SK-N-SH treated with all-trans-retinoic acid at 6 μM for 48 hours (cell line): Measurements from ENCODE around the gene SEPHS1.

Source experiments
- ARNTL ChIP-seq: fragments of 450-650 bp; formaldehyde crosslinking; IDR thresholded peaks from 2 replicates; pipeline ENCODE4 v1.5.0; 2020; ENCODE audit warnings: low read depth, mild to moderate bottlenecking, moderate library complexity, borderline replicate concordance
- CREB5 ChIP-seq: fragments of 250-450 bp; sonication (Bioruptor Pico); IDR thresholded peaks from 2 replicates; pipeline ENCODE4 v1.5.1; 2020; ENCODE audit warnings: low read depth, mild to moderate bottlenecking, moderate library complexity
- ESRRG ChIP-seq: fragments of 250-450 bp; sonication (Bioruptor Pico); IDR thresholded peaks from 2 replicates; pipeline ENCODE4 v1.6.1; 2021; ENCODE audit warnings: mild to moderate bottlenecking
- ISL1 ChIP-seq: fragments of 250-450 bp; sonication (Bioruptor Pico); IDR thresholded peaks from 2 replicates; pipeline ENCODE4 v2.1.2; 2022; ENCODE audit warnings: mild to moderate bottlenecking, moderate library complexity
- OSR1 ChIP-seq: fragments of 250-450 bp; sonication (Bioruptor Pico); IDR thresholded peaks from 2 replicates; pipeline ENCODE4 v1.8.0; 2022; ENCODE audit warnings: moderate library complexity, mild to moderate bottlenecking, inconsistent platforms
- PATZ1 ChIP-seq: fragments of 250-450 bp; sonication (Bioruptor Pico); IDR thresholded peaks from 2 replicates; pipeline ENCODE4 v1.8.0; 2020; ENCODE audit warnings: mild to moderate bottlenecking, moderate library complexity, borderline replicate concordance
- POU6F1 ChIP-seq: fragments of 250-450 bp; sonication (Bioruptor Pico); IDR thresholded peaks from 2 replicates; pipeline ENCODE4 v1.8.0; 2021; ENCODE audit warnings: low read depth, mild to moderate bottlenecking, moderate library complexity, borderline replicate concordance
- RARB ChIP-seq: fragments of 250-450 bp; sonication (Bioruptor Pico); IDR thresholded peaks from 2 replicates; pipeline ENCODE4 v1.8.0; 2021; ENCODE audit warnings: mild to moderate bottlenecking, moderate library complexity
- TOX ChIP-seq: fragments of 250-450 bp; sonication (Bioruptor Pico); IDR thresholded peaks from 2 replicates; pipeline ENCODE4 v1.8.0; 2021; ENCODE audit warnings: mild to moderate bottlenecking, moderate library complexity, borderline replicate concordance
- ZC3H10 ChIP-seq: fragments of 250-450 bp; sonication (Bioruptor Pico); IDR thresholded peaks from 2 replicates; pipeline ENCODE4 v1.5.1; 2021; ENCODE audit warnings: mild to moderate bottlenecking, moderate library complexity
- ZFP30 ChIP-seq: fragments of 450-650 bp; formaldehyde crosslinking; IDR thresholded peaks from 2 replicates; pipeline ENCODE4 v1.5.0; 2022; ENCODE audit warnings: mild to moderate bottlenecking, moderate library complexity
- ZNF565 ChIP-seq: fragments of 450-650 bp; formaldehyde crosslinking; conservative IDR thresholded peaks from 2 replicates; pipeline ENCODE4 v1.5.0; 2020; ENCODE audit warnings: low read depth, mild to moderate bottlenecking, moderate library complexity
- ZNF8 ChIP-seq: fragments of 450-650 bp; formaldehyde crosslinking; IDR thresholded peaks from 2 replicates; pipeline ENCODE4 v1.5.0; 2020; ENCODE audit warnings: mild to moderate bottlenecking, moderate library complexity

GRCh38 chr10:13376297-13376696 lies 28.2 kb upstream of the SEPHS1 start:
- TF ChIP-seq CREB5 (CRISPR knock-in tag) (no peak), ISL1 (CRISPR knock-in tag) (no peak), RARB (CRISPR knock-in tag) (no peak), ZNF565 (CRISPR knock-in tag) (no peak), ZNF8 (no peak), ARNTL (CRISPR knock-in tag) (no peak), PATZ1 (CRISPR knock-in tag) (no peak), ZC3H10 (CRISPR knock-in tag) (no peak), ZFP30 (CRISPR knock-in tag) (no peak), POU6F1 (CRISPR knock-in tag) (no peak), OSR1 (CRISPR knock-in tag) (no peak), TOX (no peak), ESRRG (CRISPR knock-in tag) (no peak)
